OCI-LY1 (cell line): ENCODE results near the gene LRRC2.

Source experiments
- CTCF ChIP-seq: fragments of 200-600 bp; sonication (generic), shearing (Covaris generic); IDR thresholded peaks from 2 replicates; pipeline ENCODE4 v1.5.1; 2017; ENCODE audit warnings: mild to moderate bottlenecking, antibody characterized with exemption, low read length, moderate library complexity, mixed read lengths
- EZH2 ChIP-seq: fragments of 200-600 bp; sonication (generic), shearing (Covaris generic); IDR thresholded peaks from 2 replicates; pipeline ENCODE4 v1.8.0; 2017; ENCODE audit warnings: borderline replicate concordance, mixed run types, mild to moderate bottlenecking, antibody characterized with exemption, low read length, moderate library complexity, mixed read lengths

- TF ChIP-seq CTCF (no peak), EZH2 (no peak)
These were observed 13.6 kb downstream of the LRRC2 start for GRCh38 chr3:46552538-46552937.
